Small intestine (tissue), 7 donors: ENCODE results near the gene PEX14. TPM values are rescaled to one million over a fixed set of nuclear protein-coding genes. Genes with fewer than 3 reads are reported as not detected.

Experiments used
- DNase-seq, 2 donors: peaks; one replicate each; pipeline versions ENCODE4 v3.0.0 to v3.0.0-alpha.2; 2013
- FAIRE-seq: peaks from 2 replicates; lab custom pipeline; 2012; peaks lifted over from hg19 to GRCh38; lab: Jason Lieb, UNC
- H3K27ac ChIP-seq, 3 donors: one replicate each; pipeline ENCODE4 v1.5.1; 2013; ENCODE audit warnings: low read length in 2 of 3, mild to moderate bottlenecking in 2 of 3, control low read depth in 1 of 3, inconsistent platforms in 1 of 3, low read depth in 1 of 3, moderate library complexity in 1 of 3
- H3K27me3 ChIP-seq, 3 donors: one replicate each; pipeline ENCODE4 v1.6.1; 2013; ENCODE audit warnings: low read length in 3 of 3, inconsistent platforms in 1 of 3; ENCODE audit not compliant: control insufficient read depth in 3 of 3, insufficient read depth in 3 of 3
- H3K36me3 ChIP-seq, 3 donors: one replicate each; pipeline ENCODE4 v1.6.1; 2013; ENCODE audit warnings: low read length in 3 of 3, inconsistent platforms in 1 of 3, low read depth in 1 of 3, mild to moderate bottlenecking in 1 of 3, moderate library complexity in 1 of 3; ENCODE audit not compliant: control insufficient read depth in 3 of 3, insufficient read depth in 2 of 3
- H3K4me1 ChIP-seq, 3 donors: one replicate each; pipeline ENCODE4 v1.6.1; 2013; ENCODE audit warnings: low read length in 2 of 3, inconsistent platforms in 1 of 3, low read depth in 1 of 3, mild to moderate bottlenecking in 1 of 3, moderate library complexity in 1 of 3; ENCODE audit not compliant: control insufficient read depth in 3 of 3, insufficient read depth in 2 of 3
- H3K4me3 ChIP-seq, 3 donors: one replicate each; pipeline ENCODE4 v1.5.1; 2013; ENCODE audit warnings: low read length in 3 of 3, control low read depth in 1 of 3, inconsistent platforms in 1 of 3, low read depth in 1 of 3, mild to moderate bottlenecking in 1 of 3, moderate library complexity in 1 of 3
- H3K9me3 ChIP-seq, 2 donors: one replicate each; pipeline ENCODE4 v1.6.1; 2013; ENCODE audit warnings: low read depth in 1 of 2, low read length in 1 of 2; ENCODE audit not compliant: control insufficient read depth in 2 of 2, insufficient read depth in 1 of 2
- WGBS, 3 donors: extraction: QIAGEN DNeasy Blood & Tissue Kit; methylation state at CpG; one replicate each; pipeline ENCODE4 v1.1.7; 2013; 5-methylcytosine and 5-hydroxymethylcytosine counted together
- polyA plus RNA-seq, 4 donors: library from polyadenylated mRNA; stranded (reverse) in 3 of 4; unstranded in 1 of 4; fragments of 200-250 nt in 3 of 4; fragments of 120-200 nt in 1 of 4; gene quantifications; one replicate each; pipeline versions ENCODE4 v1.2.1 to v1.2.3, GENCODE V29; 2013
- donor health status: healthy with polysubstance abuse.
- donor health status: control.
- donor health status: control.
- donor health status: Bipolar disorder and iron deficiency.
- donor health status: healthy.

Gene PEX14
- polyA plus RNA-seq, 4 donors = 15.9 to 26.9 (median 24.7) TPM

GRCh38 chr1:10530281-10530740 lies 55.6 kb downstream of the PEX14 start:
- H3K4me1 ChIP-seq = peaks cover 0 to 14% (median 0%) of the 10 kb centered on the region in 3 donors
- WGBS, 3 donors = 53 to 84% (median 75%) methylated on average over 20 of the region's 20 CpGs
- DNase-seq (peak in 1 of 2 donors; percentile 69), FAIRE-seq (no peak)
- H3K9me3 ChIP-seq = no peaks in the 10 kb centered on the region
- H3K4me3 ChIP-seq = no peak overlapping the region
- H3K27me3 ChIP-seq = no peaks in the 10 kb centered on the region
- no peak overlapping the region for H3K27ac ChIP-seq
- H3K36me3 ChIP-seq = peaks cover 0 to 13% (median 0%) of the 10 kb centered on the region in 3 donors

DNA sequence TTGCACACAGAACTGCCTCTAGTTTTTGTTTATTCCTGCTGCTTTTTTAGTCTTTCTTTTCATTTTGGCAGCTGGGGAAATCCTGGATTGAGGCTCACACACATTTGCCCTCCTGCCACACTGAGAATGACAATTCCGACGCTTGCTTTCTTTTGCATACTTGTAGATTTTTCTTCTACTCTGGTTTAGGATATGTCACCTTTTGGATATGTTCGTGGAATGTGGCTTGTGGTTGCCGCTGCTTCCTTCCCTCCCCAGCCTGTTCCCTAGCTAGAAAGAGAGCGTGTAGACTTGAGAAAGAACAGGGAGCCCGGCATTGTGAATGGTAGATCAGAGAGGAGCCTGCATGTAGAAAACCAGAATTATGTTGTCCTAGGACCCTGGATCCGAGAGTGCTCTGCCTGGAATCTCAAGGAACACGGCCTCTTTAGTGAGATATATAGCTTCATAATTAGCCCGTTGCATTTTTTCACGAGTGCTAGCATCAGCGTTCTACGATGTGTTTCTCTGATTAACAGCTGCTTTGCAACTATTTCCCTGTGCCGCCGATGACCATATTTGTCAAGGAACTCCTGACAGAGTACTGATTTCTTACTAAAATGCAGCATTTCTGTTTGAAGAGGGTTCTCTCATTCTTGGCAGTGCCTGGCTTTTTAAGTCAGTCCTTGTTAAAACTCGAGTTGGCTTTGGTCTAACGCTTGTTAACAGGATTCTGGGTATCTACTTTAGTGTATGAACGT lies 56.2 kb downstream of the PEX14 start:
- 77 to 90% (median 88%) methylated on average over 17 of the region's 17 CpGs for WGBS, 3 donors
- Histone ChIP-seq H3K4me3 (peak overlapping the region in 1 of 3 donors; percentile 16), H3K27me3 (no peaks in the 10 kb centered on the region), H3K27ac (no peak overlapping the region), H3K9me3 (no peaks in the 10 kb centered on the region), H3K4me1 (peaks cover 0 to 14% (median 0%) of the 10 kb centered on the region in 3 donors), H3K36me3 (peaks cover 0 to 15% (median 0%) of the 10 kb centered on the region in 3 donors)
- DNase-seq = no peak
- no peak for FAIRE-seq

GRCh38 chr1:10532362-10532761 lies 57.6 kb downstream of the PEX14 start:
- FAIRE-seq = no peak

DNA sequence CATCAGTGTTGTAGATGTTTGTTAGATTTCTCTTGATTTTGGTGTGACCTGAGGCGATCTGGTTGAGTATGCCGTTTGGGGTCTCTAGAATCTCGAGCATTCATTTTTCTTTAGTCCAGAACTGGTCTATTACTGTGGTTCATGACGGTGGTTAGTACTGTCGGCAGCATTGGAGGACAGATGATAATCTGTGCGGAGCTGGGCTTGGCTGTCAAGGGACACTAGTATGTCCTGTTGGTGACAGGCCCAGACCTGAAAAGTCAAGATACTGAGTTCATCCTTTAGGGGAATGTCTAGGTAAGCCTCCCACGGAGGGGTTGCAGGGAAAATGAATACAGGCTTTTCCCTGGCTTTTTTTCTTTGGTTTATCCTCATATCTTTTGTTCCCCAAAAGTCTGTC lies 59.8 kb downstream of the PEX14 start:
- 92 to 95% (median 93%) methylated on average over 7 of the region's 7 CpGs for WGBS, 3 donors
- Histone ChIP-seq H3K9me3 (no peaks in the 10 kb centered on the region), H3K36me3 (peaks cover 4 to 27% (median 10%) of the 10 kb centered on the region in 3 donors), H3K27ac (no peak overlapping the region), H3K4me1 (peaks cover 0 to 8% (median 0%) of the 10 kb centered on the region in 3 donors), H3K4me3 (no peak overlapping the region), H3K27me3 (no peaks in the 10 kb centered on the region)
- DNase-seq = no peak
- no peak for FAIRE-seq

More at GRCh38 chr1:10532362-10532761, 57.6 kb downstream of the PEX14 start:
- Histone ChIP-seq H3K4me3 (no peak overlapping the region), H3K27me3 (no peaks in the 10 kb centered on the region), H3K27ac (no peak overlapping the region), H3K4me1 (peaks cover 0 to 14% (median 0%) of the 10 kb centered on the region in 3 donors), H3K9me3 (no peaks in the 10 kb centered on the region), H3K36me3 (peaks cover 4 to 25% (median 6%) of the 10 kb centered on the region in 3 donors)
- DNase-seq = no peak
- 91 to 97% (median 94%) methylated on average over 8 of the region's 8 CpGs for WGBS, 3 donors

DNA sequence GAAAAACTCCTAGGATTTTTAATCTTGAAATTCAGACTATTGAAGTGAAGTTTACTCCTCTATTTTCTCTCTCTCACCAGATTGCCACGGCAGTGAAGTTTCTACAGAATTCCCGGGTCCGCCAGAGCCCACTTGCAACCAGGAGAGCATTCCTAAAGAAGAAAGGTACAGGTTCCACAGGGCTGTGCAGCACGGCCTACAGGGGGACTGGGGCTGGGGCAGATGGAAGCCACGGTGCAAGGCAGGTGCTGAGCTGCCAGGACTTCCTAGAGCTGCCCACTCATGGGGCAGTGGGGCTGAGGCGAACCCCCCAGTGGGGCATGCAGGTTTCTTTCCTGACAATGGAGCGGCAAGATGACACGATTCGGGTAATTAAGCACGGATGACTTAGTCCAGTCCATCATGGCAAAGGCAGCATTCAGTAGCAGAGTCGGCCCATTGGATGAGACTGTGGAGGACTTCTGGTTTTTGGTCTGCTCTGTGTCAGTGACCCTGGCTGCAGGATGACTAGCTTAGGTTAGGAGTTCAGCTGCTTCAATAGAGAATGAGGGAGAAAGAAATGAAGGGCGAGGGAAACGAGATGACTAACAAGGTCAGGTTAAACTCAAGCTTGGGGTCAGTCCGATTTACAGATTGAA lies 61.5 kb downstream of the PEX14 start:
- Histone ChIP-seq H3K27ac (no peak overlapping the region), H3K4me3 (no peak overlapping the region), H3K27me3 (no peaks in the 10 kb centered on the region), H3K4me1 (no peaks in the 10 kb centered on the region), H3K36me3 (peaks cover 4 to 31% (median 10%) of the 10 kb centered on the region in 3 donors), H3K9me3 (no peaks in the 10 kb centered on the region)
- no peak for FAIRE-seq
- WGBS, 3 donors = 92 to 94% (median 94%) methylated on average over 14 of the region's 14 CpGs
- no peak for DNase-seq

GRCh38 chr1:10537082-10537766 lies 62.5 kb downstream of the PEX14 start:
- FAIRE-seq = no peak

DNA sequence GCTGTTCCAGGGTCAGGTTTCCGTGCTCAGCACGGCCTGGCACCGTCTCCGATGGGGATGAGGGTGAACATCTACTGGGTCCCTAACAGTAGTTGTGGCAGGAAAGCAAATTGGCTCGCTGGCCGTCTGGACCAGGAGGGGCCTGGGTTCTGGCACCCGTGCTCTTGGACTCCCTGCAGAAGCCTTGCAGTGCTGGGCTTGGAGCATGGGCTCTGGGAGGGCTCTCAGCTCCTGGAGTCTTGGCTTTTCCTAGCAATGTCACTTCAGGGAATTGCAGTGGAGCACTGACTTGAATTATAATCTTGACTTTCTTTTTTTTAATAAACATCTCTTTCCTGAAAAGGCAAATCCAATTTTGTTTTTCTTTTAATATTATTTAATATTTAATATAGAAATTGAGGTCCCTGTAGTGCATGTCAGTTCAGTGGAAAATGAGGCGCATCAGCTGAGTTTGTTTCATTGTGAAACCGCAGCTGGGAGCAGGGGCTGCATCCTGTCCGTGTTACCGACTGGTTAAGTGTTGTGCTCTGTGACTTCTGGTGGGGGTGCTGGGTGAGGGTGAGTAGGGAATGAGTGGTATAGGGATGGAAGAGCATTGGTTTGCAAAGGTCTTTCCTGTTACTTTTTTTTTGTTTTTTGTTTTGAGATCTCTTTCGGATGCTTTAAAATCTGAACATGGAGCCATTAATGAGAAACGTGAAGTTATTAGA lies 64.1 kb downstream of the PEX14 start:
- Histone ChIP-seq H3K27me3 (no peaks in the 10 kb centered on the region), H3K9me3 (no peaks in the 10 kb centered on the region), H3K4me1 (no peaks in the 10 kb centered on the region), H3K36me3 (peaks cover 4 to 44% (median 13%) of the 10 kb centered on the region in 3 donors), H3K27ac (no peak overlapping the region), H3K4me3 (no peak overlapping the region)
- DNase-seq (no peak), FAIRE-seq (no peak)
- 76 to 90% (median 88%) methylated on average over 13 of the region's 13 CpGs for WGBS, 3 donors

More at GRCh38 chr1:10537082-10537766, 62.5 kb downstream of the PEX14 start:
- peaks cover 4 to 36% (median 13%) of the 10 kb centered on the region in 3 donors for H3K36me3 ChIP-seq
- no peaks in the 10 kb centered on the region for H3K4me1 ChIP-seq
- DNase-seq = no peak
- H3K4me3 ChIP-seq = no peak overlapping the region
- WGBS, 3 donors = 89 to 96% (median 90%) methylated on average over 15 of the region's 15 CpGs
- no peaks in the 10 kb centered on the region for H3K9me3 ChIP-seq
- H3K27me3 ChIP-seq = no peaks in the 10 kb centered on the region
- H3K27ac ChIP-seq = no peak overlapping the region
